Left lobe of liver (tissue), 2 donors: ENCODE measurements around the gene FGF7. TPM values are rescaled to one million over a fixed set of nuclear protein-coding genes. Genes with fewer than 3 reads are reported as not detected.
"Not testable (repeated sequence)": the region's sequence is repeated elsewhere in the genome, so short reads cannot be mapped to it uniquely, and the experiment has no call there.

Source experiments
- ATAC-seq: fragments of 200-7000 bp; cut with Tn5 transposase; one replicate; pipeline ENCODE4 v1.9.1; 2020; ENCODE audit warnings: mild to moderate bottlenecking, moderate library complexity
- DNase-seq: peaks from one replicate; pipeline ENCODE4 v3.0.0-alpha.2; 2020; ENCODE audit warnings: low spot score
- total RNA-seq: library from RNA; stranded (reverse); gene quantifications from one replicate; pipeline ENCODE4 v1.2.1, GENCODE V29; 2021
- donor health status: DM: no; HTN: no; CAD: no; lungs with moderate emphysema.
- donor health status: DM: no; HTN: yes; CAD: no.

Gene FGF7
- total RNA-seq, 1 donor from 2014 or later, result 0.30 TPM

GRCh38 chr15:49438962-49439631 is 16.1 kb downstream of the FGF7 start:
- ATAC-seq (peak; percentile 14), DNase-seq (no peak)

- ATAC-seq (no peak), DNase-seq (no peak)
These were observed 16.8 kb downstream of the FGF7 start for GRCh38 chr15:49439678-49440395.

GRCh38 chr15:49441356-49441755 is 18.3 kb downstream of the FGF7 start:
- ATAC-seq, result no peak

GRCh38 chr15:49441816-49442215 is 18.8 kb downstream of the FGF7 start:
- ATAC-seq, result no peak
- DNase-seq, result no peak

More at GRCh38 chr15:49441356-49441755, 18.3 kb downstream of the FGF7 start:
- DNase-seq, result no peak

GRCh38 chr15:49452595-49452994 is 29.6 kb downstream of the FGF7 start:
- no peak for ATAC-seq
- DNase-seq, result no peak

- ATAC-seq (no peak), DNase-seq (no peak)
These were observed 33.1 kb downstream of the FGF7 start for GRCh38 chr15:49456166-49456565.

GRCh38 chr15:49458145-49458544 is 35.1 kb downstream of the FGF7 start:
- ATAC-seq (no peak), DNase-seq (no peak)

GRCh38 chr15:49460411-49460941 is 37.4 kb downstream of the FGF7 start:
- ATAC-seq (no peak), DNase-seq (no peak)

GRCh38 chr15:49462232-49462844 is 39.3 kb downstream of the FGF7 start:
- no peak for ATAC-seq

GRCh38 chr15:49464522-49464921 is 41.5 kb downstream of the FGF7 start:
- no peak for ATAC-seq
- no peak for DNase-seq

More at GRCh38 chr15:49462232-49462844, 39.3 kb downstream of the FGF7 start:
- DNase-seq, result no peak

GRCh38 chr15:49466119-49466518 is 43.1 kb downstream of the FGF7 start:
- DNase-seq (no peak), ATAC-seq (peak; percentile 31)

GRCh38 chr15:49467746-49468480 is 44.9 kb downstream of the FGF7 start:
- no peak for DNase-seq
- ATAC-seq, result peak; percentile 21

- peak; percentile 90 for ATAC-seq
- no peak for DNase-seq
These were observed 45.4 kb downstream of the FGF7 start for GRCh38 chr15:49468481-49468839.

- DNase-seq, ATAC-seq: not testable (repeated sequence)
These were observed 48.2 kb downstream of the FGF7 start for GRCh38 chr15:49471248-49471647.

- no peak for DNase-seq
- ATAC-seq, result peak; percentile 45
These were observed 48.7 kb downstream of the FGF7 start for GRCh38 chr15:49471733-49472132.

- DNase-seq, result no peak
- no peak for ATAC-seq
These were observed 49.3 kb downstream of the FGF7 start for GRCh38 chr15:49472338-49472737.

- DNase-seq, result no peak
- no peak for ATAC-seq
These were observed 50.0 kb downstream of the FGF7 start for GRCh38 chr15:49473031-49473430.

GRCh38 chr15:49478021-49478420 is 55.0 kb downstream of the FGF7 start:
- not testable (repeated sequence) for ATAC-seq, DNase-seq

GRCh38 chr15:49478982-49479381 is 55.9 kb downstream of the FGF7 start:
- not testable (repeated sequence) for ATAC-seq, DNase-seq

- not testable (repeated sequence) for ATAC-seq, DNase-seq
These were observed 62.4 kb downstream of the FGF7 start for GRCh38 chr15:49485401-49485800.

GRCh38 chr15:49490966-49491365 is 67.9 kb downstream of the FGF7 start:
- ATAC-seq (no peak), DNase-seq (no peak)
